HG03342 (cell line): ENCODE data around the gene RIPK4.

Experiments
- ATAC-seq: cut with Tn5 transposase; IDR thresholded peaks from one replicate; pipeline ENCODE4 v1.9.1; 2021; ENCODE audit warnings: mild to moderate bottlenecking, moderate library complexity; ENCODE audit not compliant: unreplicated experiment

RIPK4 gene

GRCh38 chr21:41770901-41771624 lies 4.2 kb upstream of the RIPK4 start:
- ATAC-seq: no peak

GRCh38 chr21:41769933-41770332 lies 3.1 kb upstream of the RIPK4 start:
- no peak for ATAC-seq

GRCh38 chr21:41769521-41769920 lies 2.7 kb upstream of the RIPK4 start:
- ATAC-seq: no peak

DNA sequence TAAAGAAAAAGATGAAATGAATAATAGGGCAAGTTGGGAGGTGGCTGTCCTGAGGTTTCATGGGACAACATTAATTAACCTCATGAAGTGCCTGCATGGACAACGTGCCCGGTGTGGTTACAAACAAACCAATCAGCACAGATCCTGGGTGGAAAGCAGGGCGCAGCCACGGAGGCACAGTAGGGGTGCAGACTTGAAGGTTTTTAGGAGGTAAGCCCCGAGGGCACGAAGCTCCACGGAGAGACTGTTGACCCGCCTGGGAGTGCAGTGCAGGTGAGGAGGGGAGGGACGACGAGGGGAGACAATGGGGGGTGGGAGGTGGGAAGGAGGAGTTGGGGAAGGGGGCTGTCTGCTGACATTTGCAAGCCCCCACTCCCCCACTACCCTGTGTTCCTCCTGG lies 2.3 kb upstream of the RIPK4 start:
- no peak for ATAC-seq

DNA sequence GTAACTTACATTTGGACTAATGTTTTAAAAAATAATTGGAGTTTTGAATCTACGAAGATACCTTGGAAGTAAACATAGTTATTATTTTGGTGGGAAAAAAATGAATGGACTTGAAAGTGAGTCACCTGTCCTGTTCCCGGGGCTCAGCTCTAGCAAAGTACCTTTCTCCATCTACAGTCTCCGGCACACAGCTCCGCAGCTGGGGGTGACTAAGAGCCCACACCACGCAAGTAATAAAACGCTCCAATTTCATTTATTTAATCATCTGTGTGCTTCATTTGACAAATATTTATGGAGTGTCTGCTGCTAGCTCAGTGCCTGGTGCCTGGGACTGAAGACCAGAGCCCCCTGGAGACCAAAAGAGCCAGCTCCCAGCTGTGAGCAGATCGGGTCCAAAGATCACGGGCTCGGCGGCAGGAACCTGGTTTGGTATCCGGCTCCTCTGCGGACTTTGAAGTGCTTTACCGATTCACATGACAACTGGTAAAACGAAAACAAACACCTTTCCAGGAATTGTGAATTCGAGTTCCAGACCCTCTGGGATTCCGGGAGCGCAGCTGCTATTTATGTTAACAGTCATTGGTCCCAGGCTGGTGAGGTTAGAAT lies 1.7 kb upstream of the RIPK4 start:
- no peak for ATAC-seq

DNA sequence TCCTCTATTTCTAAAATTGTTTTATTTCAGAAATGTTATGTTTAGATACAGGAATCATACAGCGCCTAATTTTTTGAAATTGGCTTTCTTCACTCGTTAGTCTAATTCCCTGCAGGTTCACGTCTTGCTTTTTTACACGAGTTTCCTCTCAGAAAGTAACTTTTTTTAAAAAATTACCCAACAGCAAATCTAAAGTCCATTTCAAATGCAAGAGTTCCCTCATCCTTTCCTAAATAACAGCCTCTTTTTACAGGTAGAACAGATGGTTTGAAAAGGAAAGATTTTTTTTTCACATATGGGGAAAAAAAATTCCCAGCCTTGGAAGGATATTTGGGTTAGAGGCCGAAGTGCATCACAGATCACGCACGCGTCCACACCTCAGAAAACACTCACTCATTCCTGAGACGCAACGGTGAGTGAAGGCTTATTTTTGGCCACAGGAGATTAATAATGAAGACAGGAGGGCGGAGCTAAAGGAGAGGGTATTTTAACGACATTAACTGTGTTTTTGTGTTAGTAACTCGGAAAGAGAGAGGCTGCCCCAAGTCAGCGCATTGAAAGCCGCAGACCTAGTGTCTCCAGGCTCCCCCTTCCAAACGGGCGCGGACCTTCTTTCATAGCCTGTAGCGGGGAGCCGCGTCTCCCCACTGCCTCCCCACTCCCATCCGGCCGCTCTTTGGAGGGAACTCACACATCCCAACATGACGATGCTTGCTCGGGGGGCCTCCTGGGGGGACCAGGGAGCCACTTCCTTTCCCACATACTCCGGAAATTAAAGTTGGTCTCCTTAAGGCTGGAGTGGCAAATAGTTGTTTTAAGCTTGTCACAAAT lies 969 bp upstream of the RIPK4 start:
- no peak for ATAC-seq

DNA sequence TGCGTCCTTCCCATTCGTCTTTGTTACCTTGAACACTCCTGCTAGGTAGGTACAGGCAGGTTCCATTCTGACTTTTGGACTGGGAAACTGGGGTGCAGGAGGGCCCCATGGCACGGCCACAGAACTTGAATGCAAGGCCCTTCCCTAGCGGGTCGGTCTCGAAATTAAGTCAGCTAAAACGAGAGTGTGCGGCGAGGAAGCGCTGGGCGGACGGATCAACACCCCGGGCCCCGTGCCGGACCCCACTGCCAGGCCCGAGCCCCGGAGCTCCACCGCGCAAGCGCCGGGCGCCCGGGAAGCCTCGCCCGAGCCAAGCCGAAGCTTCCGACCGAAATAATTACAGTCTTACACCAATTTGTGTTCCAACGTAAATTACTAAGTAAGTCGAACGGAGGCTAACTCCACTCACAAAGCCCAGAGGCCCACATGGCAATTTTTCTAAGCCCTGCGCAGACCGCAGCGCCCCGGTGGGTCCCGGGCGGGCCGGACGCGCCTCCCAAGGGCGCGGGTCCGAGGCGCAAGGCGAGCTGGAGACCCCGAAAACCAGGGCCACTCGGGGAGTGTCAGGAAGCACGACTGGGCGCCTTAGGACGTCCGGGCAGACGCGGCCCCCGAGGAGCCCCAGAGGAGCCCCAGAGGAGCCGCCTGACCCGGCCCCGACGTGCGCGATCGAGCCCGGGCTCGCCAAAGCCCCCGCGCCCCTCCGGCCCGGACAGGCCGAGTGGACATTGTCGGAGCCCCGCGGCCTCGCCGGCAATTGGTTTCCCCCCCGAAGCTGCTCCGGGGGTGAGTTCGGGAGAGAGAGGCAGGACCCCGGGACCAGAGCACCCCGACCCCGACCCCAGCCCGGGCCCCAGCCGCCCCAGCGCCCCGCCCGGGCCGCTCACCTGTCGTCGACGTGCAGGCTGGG lies 624 bp downstream of the RIPK4 start:
- ATAC-seq: no peak

- no peak for ATAC-seq
Measured at GRCh38 chr21:41765420-41765821, 1.4 kb downstream of the RIPK4 start.

- no peak for ATAC-seq
Measured at GRCh38 chr21:41764558-41765419, 2.1 kb downstream of the RIPK4 start.

GRCh38 chr21:41763996-41764395 lies 2.9 kb downstream of the RIPK4 start:
- ATAC-seq: no peak

- no peak for ATAC-seq
Measured at GRCh38 chr21:41763398-41763931, 3.4 kb downstream of the RIPK4 start.

GRCh38 chr21:41762753-41763152 lies 4.1 kb downstream of the RIPK4 start:
- no peak for ATAC-seq

DNA sequence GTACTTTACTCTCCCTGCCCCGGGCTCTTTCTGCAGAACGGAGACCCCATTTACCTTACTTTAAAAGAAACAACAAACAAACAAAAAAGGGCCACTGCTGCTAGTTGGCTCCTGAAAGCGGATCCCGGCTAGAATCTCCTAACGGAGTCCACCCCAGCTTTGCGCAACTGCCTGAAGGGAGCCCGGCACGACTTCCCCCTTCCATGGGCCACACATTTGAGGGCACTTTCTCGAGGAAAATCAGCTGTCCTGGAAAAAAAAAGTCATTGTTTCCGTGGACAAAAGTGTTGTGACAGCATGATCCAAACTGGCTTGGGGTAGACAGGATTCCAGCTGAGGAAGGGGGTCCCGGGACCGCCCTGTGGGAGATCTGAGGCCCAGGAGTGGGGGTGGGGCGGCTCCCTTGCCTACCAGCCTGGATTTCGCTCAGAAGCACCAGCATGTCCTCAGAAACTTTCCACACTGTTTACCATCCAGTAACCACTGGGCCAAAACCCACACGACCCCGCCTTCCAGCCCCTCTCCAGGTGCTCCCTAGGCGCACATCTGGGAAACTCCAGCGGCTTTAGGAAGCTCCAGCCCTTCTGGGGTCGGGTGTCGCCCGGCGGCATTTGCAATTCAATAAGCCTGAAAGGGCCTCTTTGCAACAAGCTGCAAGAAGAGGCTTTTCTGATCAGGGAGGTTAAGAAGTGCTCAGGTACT lies 4.8 kb downstream of the RIPK4 start:
- no peak for ATAC-seq

- no peak for ATAC-seq
Measured at GRCh38 chr21:41761211-41761933, 5.5 kb downstream of the RIPK4 start.

DNA sequence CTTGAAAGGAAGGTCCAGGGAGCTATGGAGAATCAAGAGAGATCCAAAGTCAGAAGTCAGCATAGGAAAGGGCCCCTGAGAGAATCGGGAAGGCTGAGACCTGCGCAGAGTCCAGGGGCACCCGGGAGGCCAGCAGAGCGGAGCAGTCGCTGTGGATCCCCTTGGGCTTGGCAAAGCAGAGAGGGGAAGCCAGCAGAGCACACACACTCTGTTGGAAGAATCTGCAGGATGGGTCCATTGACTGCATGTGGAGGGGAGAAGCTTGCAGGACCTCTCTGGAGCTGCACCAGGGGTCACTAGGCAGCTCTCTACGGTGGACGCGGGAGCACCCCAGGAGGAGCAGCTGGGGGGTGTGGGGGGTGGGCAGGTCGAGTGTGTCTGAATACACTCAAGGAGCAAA lies 6.4 kb downstream of the RIPK4 start:
- ATAC-seq: no peak

DNA sequence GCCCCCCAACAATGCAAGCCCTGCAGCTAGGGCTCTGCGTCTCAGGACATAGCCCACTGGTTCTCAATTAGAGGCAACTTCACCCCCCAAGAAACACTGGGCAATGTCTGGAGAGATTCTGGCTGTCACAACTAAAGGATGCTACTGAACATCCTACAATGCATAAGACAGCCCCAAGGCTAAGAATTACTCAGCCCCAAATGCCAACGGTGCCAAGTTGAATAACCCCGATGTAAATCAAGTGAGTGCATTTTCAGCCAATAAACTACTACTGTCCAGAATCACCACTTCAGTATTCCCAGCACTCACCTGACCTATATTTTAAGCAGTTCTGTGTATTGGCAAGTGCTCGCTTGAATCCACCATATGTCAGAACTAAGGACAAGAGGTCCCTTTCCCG lies 6.9 kb downstream of the RIPK4 start:
- ATAC-seq: no peak

- ATAC-seq: no peak
Measured at GRCh38 chr21:41759214-41759840, 7.5 kb downstream of the RIPK4 start.

DNA sequence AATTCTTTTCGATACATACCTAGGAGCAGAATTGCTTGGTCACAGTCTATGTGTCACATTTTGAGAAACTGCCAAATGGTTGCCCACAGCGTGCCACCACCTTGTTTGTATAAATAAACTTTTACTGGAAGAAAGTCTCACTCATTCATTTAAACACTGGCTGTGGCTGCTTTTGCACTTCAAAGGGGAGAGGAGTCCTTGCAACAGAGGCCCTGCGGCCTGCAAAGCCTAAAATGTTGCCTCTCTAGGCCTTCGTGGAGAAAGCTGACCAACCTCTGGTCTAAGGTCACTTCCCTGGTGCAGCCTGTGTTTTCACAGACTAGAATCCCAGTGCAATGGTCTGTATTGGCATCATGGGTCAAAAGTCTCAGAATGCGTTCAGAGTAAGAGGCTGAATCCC lies 8.3 kb downstream of the RIPK4 start:
- ATAC-seq: no peak
